ENCODE data around the gene NHEJ1. TPM values are rescaled to one million over a fixed set of nuclear protein-coding genes. Genes with fewer than 3 reads are reported as not detected.

Gene NHEJ1
- total RNA-seq, 2 experiments from 2014 or later = 19.8 to 21.1 TPM

- H3K9me3 Mint-ChIP-seq = peaks cover 13% of the 10 kb centered on the region
- H3K4me3 Mint-ChIP-seq = peak overlapping the region; percentile 80
- H3K27me3 Mint-ChIP-seq = no peaks in the 10 kb centered on the region
- H3K4me1 Mint-ChIP-seq = peaks cover 20% of the 10 kb centered on the region
- no peak for DNase-seq
- no peak overlapping the region for H3K27ac Mint-ChIP-seq
- H3K36me3 Mint-ChIP-seq = peaks cover 12% of the 10 kb centered on the region
Measured at GRCh38 chr2:219198974-219199373, 38.4 kb upstream of the NHEJ1 start.

- DNase-seq = no peak
- Mint-ChIP-seq H3K27ac (no peak overlapping the region), H3K4me1 (peaks cover 20% of the 10 kb centered on the region), H3K27me3 (no peaks in the 10 kb centered on the region), H3K9me3 (peaks cover 5% of the 10 kb centered on the region), H3K4me3 (no peak overlapping the region), H3K36me3 (peaks cover 7% of the 10 kb centered on the region)
Measured at GRCh38 chr2:219197388-219197787, 36.8 kb upstream of the NHEJ1 start.

- no peaks in the 10 kb centered on the region for H3K27me3 Mint-ChIP-seq
- H3K36me3 Mint-ChIP-seq = peaks cover 12% of the 10 kb centered on the region
- DNase-seq = no peak
- peak overlapping the region; percentile 80 for H3K27ac Mint-ChIP-seq
- H3K4me3 Mint-ChIP-seq = peak overlapping the region; percentile 7
- no peaks in the 10 kb centered on the region for H3K9me3 Mint-ChIP-seq
- peaks cover 31% of the 10 kb centered on the region for H3K4me1 Mint-ChIP-seq
Measured at GRCh38 chr2:219186754-219187456, 26.3 kb upstream of the NHEJ1 start.

- no peaks in the 10 kb centered on the region for H3K9me3 Mint-ChIP-seq
- H3K36me3 Mint-ChIP-seq = peaks cover 18% of the 10 kb centered on the region
- no peak overlapping the region for H3K4me3 Mint-ChIP-seq
- no peaks in the 10 kb centered on the region for H3K27me3 Mint-ChIP-seq
- peaks cover 54% of the 10 kb centered on the region for H3K4me1 Mint-ChIP-seq
- DNase-seq = no peak
- H3K27ac Mint-ChIP-seq = no peak overlapping the region
Measured at GRCh38 chr2:219184121-219184520, 23.5 kb upstream of the NHEJ1 start.

GRCh38 chr2:219183151-219183772, 22.6 kb upstream of the NHEJ1 start:
- H3K36me3 Mint-ChIP-seq = peaks cover 18% of the 10 kb centered on the region
- no peak for DNase-seq
- H3K4me1 Mint-ChIP-seq = peaks cover 56% of the 10 kb centered on the region
- no peaks in the 10 kb centered on the region for H3K27me3 Mint-ChIP-seq
- no peaks in the 10 kb centered on the region for H3K9me3 Mint-ChIP-seq
- H3K27ac Mint-ChIP-seq = peak overlapping the region; percentile 62
- no peak overlapping the region for H3K4me3 Mint-ChIP-seq

- H3K4me3 Mint-ChIP-seq = no peak overlapping the region
- H3K27me3 Mint-ChIP-seq = no peaks in the 10 kb centered on the region
- H3K27ac Mint-ChIP-seq = peak overlapping the region; percentile 62
- DNase-seq = no peak
- peaks cover 56% of the 10 kb centered on the region for H3K4me1 Mint-ChIP-seq
- H3K36me3 Mint-ChIP-seq = peaks cover 16% of the 10 kb centered on the region
- H3K9me3 Mint-ChIP-seq = no peaks in the 10 kb centered on the region
Measured at GRCh38 chr2:219182331-219183150, 21.9 kb upstream of the NHEJ1 start.

- DNase-seq = no peak
- H3K27me3 Mint-ChIP-seq = no peaks in the 10 kb centered on the region
- H3K4me3 Mint-ChIP-seq = no peak overlapping the region
- peaks cover 15% of the 10 kb centered on the region for H3K36me3 Mint-ChIP-seq
- H3K9me3 Mint-ChIP-seq = no peaks in the 10 kb centered on the region
- peak overlapping the region; percentile 62 for H3K27ac Mint-ChIP-seq
- peaks cover 47% of the 10 kb centered on the region for H3K4me1 Mint-ChIP-seq
Measured at GRCh38 chr2:219181531-219181930, 20.9 kb upstream of the NHEJ1 start.

GRCh38 chr2:219180961-219181360, 20.3 kb upstream of the NHEJ1 start:
- Mint-ChIP-seq H3K9me3 (no peaks in the 10 kb centered on the region), H3K4me3 (no peak overlapping the region), H3K27me3 (no peaks in the 10 kb centered on the region), H3K4me1 (peaks cover 45% of the 10 kb centered on the region), H3K36me3 (peaks cover 15% of the 10 kb centered on the region), H3K27ac (peak overlapping the region; percentile 62)
- DNase-seq = no peak

GRCh38 chr2:219179601-219180465, 19.2 kb upstream of the NHEJ1 start:
- Mint-ChIP-seq H3K36me3 (peaks cover 7% of the 10 kb centered on the region), H3K27me3 (no peaks in the 10 kb centered on the region), H3K4me3 (peak overlapping the region; percentile 90), H3K27ac (no peak overlapping the region), H3K4me1 (peaks cover 53% of the 10 kb centered on the region), H3K9me3 (no peaks in the 10 kb centered on the region)
- DNase-seq = no peak

GRCh38 chr2:219178377-219179175, 18.0 kb upstream of the NHEJ1 start:
- peaks cover 15% of the 10 kb centered on the region for H3K36me3 Mint-ChIP-seq
- DNase-seq = peak; percentile 44
- peak overlapping the region; percentile 90 for H3K4me3 Mint-ChIP-seq
- peaks cover 61% of the 10 kb centered on the region for H3K4me1 Mint-ChIP-seq
- H3K9me3 Mint-ChIP-seq = no peaks in the 10 kb centered on the region
- H3K27ac Mint-ChIP-seq = peak overlapping the region; percentile 68
- no peaks in the 10 kb centered on the region for H3K27me3 Mint-ChIP-seq

- no peaks in the 10 kb centered on the region for H3K9me3 Mint-ChIP-seq
- H3K27me3 Mint-ChIP-seq = no peaks in the 10 kb centered on the region
- H3K36me3 Mint-ChIP-seq = peaks cover 15% of the 10 kb centered on the region
Measured at GRCh38 chr2:219177552-219178376, 17.1 kb upstream of the NHEJ1 start, which contains the start of gene RETREG2. Gene RETREG2 (plus strand): TSS chr2:219178275. CDS start chr2:219178353, 78 bp downstream.

GRCh38 chr2:219176818-219177551, 16.4 kb upstream of the NHEJ1 start, which contains the start of gene CNPPD1:
Gene CNPPD1 (minus strand): TSS chr2:219176925. CDS start chr2:219176828, 97 bp downstream.
- Mint-ChIP-seq H3K27ac (peak within 1 kb of the TSS; percentile 96), H3K27me3 (no peaks in the 10 kb centered on the region), H3K4me1 (peaks cover 54% of the 10 kb centered on the region), H3K9me3 (no peaks in the 10 kb centered on the region), H3K4me3 (peak within 1 kb of the TSS; percentile 90), H3K36me3 (peaks cover 15% of the 10 kb centered on the region)
- DNase-seq = peak; percentile 94

More at GRCh38 chr2:219177552-219178376, 17.1 kb upstream of the NHEJ1 start, which contains the start of gene RETREG2:
- peak within 1 kb of the TSS; percentile 96 for H3K27ac Mint-ChIP-seq
- peak; percentile 86 for DNase-seq
- peaks cover 58% of the 10 kb centered on the region for H3K4me1 Mint-ChIP-seq
- peak within 1 kb of the TSS; percentile 90 for H3K4me3 Mint-ChIP-seq

Data from activated naive CD8-positive, alpha-beta T cell treated with anti-CD3 and anti-CD28 coated beads for 36 hours (primary cell).